ENCODE data around the gene THAP12.

The THAP12 gene

DNA sequence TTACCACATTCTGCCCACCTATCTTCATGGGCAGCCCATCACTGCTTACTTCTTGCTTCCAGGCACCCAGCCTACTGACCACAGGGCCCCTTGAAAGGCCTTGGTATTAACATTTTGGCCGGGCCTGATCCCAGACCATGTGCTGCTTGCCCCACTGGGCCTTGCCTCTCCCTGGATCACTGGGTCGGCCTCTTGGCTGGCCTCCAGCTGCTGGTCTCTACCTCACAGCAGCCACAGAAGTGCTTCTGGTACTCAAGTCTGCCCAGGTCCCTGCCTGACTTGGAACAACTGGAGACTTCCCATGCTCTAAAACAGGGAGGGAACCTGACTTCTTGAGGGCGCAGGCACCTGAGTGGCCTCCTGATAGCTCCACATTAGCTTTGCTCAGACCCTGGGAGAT, 63.6 kb downstream of the THAP12 start:
- no peaks in the 10 kb centered on the region for H3K9me3 ChIP-seq (ENCODE audit: control insufficient read depth, low read length)
- H3K36me3 ChIP-seq (ENCODE audit: control insufficient read depth, insufficient read depth, low read length) = no peaks in the 10 kb centered on the region
- WGBS, 2 experiments (ENCODE audit: insufficient coverage in 2 of 2) = 83 to 85% methylated on average over 3 of the region's 3 CpGs
- no peak overlapping the region for H3K27ac ChIP-seq (ENCODE audit: low read depth, low read length, severe bottlenecking)
- no peak overlapping the region for H3K4me3 ChIP-seq (ENCODE audit: extremely low read depth, insufficient read depth, low read length, poor library complexity, severe bottlenecking)
- H3K4me1 ChIP-seq (ENCODE audit: control insufficient read depth, insufficient read depth, low read length, poor library complexity, severe bottlenecking) = peaks cover 13% of the 10 kb centered on the region

DNA sequence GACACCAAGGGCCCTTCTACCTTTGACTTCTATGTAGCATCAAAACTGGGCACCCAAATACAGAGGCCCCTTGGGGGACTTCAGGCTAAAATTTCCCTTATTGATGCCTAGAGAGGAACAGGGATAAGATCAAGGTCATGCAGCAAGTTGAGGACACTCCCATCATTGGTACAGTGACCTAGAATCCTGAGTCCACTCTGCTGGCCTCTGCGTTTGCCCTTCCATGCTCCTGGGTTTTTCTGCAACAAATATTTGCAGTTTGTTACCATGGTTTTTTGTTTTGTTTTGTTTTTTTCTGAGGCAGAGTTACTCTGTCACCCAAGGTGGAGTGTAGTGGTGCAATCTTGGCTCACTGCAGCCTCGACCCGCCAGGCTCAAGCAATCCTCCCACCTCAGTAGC, 64.2 kb downstream of the THAP12 start:
- H3K9me3 ChIP-seq (ENCODE audit: control insufficient read depth, low read length) = no peaks in the 10 kb centered on the region

DNA sequence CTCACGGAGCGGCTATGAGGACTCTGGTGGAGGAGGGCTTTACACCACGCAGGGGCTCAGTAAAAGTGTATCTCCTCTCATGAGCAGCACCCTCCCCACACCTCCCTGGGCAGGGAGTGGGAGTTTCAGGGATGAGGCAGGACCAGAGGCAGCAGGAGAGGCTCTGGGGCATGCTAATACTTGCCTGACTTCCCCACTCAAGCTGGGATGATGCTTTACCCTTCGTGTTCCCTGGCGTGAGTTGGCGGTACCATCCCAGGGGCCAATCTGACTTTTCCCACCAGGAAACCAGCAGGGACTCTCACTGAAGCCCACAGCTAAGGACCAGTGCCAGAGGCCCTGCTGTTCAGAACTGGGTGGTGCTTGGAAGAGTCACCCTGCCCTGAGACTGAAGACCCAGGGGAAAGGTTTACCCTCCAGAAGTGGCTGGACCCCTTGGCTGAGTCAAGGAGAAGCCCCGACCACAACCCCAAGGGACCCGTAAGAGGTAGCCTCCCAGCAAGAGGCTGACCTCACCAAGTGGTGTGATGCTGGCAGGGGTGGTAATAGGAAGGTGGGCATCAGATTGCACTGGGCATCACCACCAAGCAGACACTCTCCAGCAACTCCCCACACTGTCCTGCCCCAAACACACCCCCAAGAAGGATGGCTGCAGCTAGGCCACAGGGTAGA, 65.6 kb downstream of the THAP12 start:
- WGBS, 2 experiments (ENCODE audit: insufficient coverage in 2 of 2) = 85 to 91% methylated on average over 3 to 4 of the region's 8 CpGs
- Histone ChIP-seq H3K9me3 (ENCODE audit: control insufficient read depth, low read length) (no peaks in the 10 kb centered on the region), H3K27ac (ENCODE audit: low read depth, low read length, severe bottlenecking) (no peak overlapping the region), H3K4me1 (ENCODE audit: control insufficient read depth, insufficient read depth, low read length, poor library complexity, severe bottlenecking) (peaks cover 13% of the 10 kb centered on the region), H3K36me3 (ENCODE audit: control insufficient read depth, insufficient read depth, low read length) (no peaks in the 10 kb centered on the region), H3K4me3 (ENCODE audit: extremely low read depth, insufficient read depth, low read length, poor library complexity, severe bottlenecking) (no peak overlapping the region)

More for the DNA sequence above, 64.2 kb downstream of the THAP12 start:
- Histone ChIP-seq H3K27ac (ENCODE audit: low read depth, low read length, severe bottlenecking) (no peak overlapping the region), H3K4me1 (ENCODE audit: control insufficient read depth, insufficient read depth, low read length, poor library complexity, severe bottlenecking) (peaks cover 13% of the 10 kb centered on the region), H3K4me3 (ENCODE audit: extremely low read depth, insufficient read depth, low read length, poor library complexity, severe bottlenecking) (no peak overlapping the region), H3K36me3 (ENCODE audit: control insufficient read depth, insufficient read depth, low read length) (no peaks in the 10 kb centered on the region)
- WGBS, 2 experiments (ENCODE audit: insufficient coverage in 2 of 2) = 71% methylated on average over 1 of the region's 3 CpGs; no CpG with 5 or more reads in 1 of the 2 experiments

DNA sequence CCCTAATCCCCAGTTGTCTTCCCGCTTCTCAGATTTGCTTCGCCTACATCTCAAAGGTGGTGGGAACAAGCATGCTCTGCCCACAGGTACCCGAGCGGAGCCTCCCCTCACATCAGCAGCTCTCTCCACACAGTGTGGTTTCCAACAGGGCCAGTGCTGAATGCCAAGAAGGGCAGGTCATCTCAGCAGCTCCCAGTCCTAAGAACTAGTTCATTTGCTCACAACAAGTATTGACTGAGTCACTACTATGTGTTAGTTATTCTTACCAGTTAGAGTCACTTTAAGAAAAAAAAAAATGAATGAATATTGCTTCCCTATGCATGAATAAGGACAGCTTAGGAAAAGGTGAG, 66.2 kb downstream of the THAP12 start:
- no peak overlapping the region for H3K4me3 ChIP-seq (ENCODE audit: extremely low read depth, insufficient read depth, low read length, poor library complexity, severe bottlenecking)
- peaks cover 13% of the 10 kb centered on the region for H3K4me1 ChIP-seq (ENCODE audit: control insufficient read depth, insufficient read depth, low read length, poor library complexity, severe bottlenecking)
- no peak overlapping the region for H3K27ac ChIP-seq (ENCODE audit: low read depth, low read length, severe bottlenecking)
- no peaks in the 10 kb centered on the region for H3K36me3 ChIP-seq (ENCODE audit: control insufficient read depth, insufficient read depth, low read length)
- H3K9me3 ChIP-seq (ENCODE audit: control insufficient read depth, low read length) = no peaks in the 10 kb centered on the region
- 83 to 91% methylated on average over 2 to 3 of the region's 4 CpGs for WGBS, 2 experiments (ENCODE audit: insufficient coverage in 2 of 2)

DNA sequence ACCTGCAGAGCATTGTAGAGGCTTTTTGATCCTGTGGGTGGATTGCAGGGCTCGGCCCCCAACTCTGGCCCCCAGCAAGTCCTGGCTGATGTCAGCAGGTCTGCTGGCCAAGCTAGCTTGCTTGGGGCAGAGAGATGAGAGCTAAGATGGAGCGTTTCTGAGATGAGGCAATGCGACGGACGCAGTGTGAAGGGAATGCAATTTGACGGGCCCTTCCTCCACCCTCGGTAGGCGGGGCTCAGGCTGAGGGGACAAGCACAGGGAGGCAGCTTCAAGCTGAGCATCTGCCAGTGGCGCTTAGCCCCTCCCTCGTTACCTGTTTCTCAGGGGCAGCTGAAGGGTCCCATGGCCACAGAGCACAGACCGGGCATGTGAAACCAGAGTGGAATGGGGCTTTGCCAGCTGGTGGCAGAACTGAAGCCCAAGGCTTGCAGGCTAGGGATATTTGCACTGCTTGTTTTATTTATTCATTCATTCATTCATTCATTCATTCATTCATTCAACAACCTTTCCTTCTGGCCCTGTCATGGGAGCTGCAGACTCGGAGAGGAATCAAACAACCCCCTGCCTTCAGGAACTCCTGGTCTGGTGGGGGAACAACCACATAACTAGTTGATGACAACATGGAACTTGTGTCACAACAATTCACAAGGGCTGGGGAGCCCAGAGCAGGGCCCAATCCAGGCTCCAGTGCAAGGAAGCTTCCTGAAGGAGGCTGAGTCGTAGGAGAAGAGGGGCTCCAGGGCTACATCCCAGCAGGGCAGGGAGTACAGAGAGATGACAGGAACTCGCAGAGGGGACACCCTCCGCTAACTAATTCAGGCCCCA, 66.8 kb downstream of the THAP12 start:
- H3K36me3 ChIP-seq (ENCODE audit: control insufficient read depth, insufficient read depth, low read length) = no peaks in the 10 kb centered on the region
- no peak overlapping the region for H3K4me3 ChIP-seq (ENCODE audit: extremely low read depth, insufficient read depth, low read length, poor library complexity, severe bottlenecking)
- no peak overlapping the region for H3K27ac ChIP-seq (ENCODE audit: low read depth, low read length, severe bottlenecking)
- WGBS, 2 experiments (ENCODE audit: insufficient coverage in 2 of 2) = 47 to 50% methylated on average over 15 of the region's 15 CpGs
- no peaks in the 10 kb centered on the region for H3K9me3 ChIP-seq (ENCODE audit: control insufficient read depth, low read length)
- H3K4me1 ChIP-seq (ENCODE audit: control insufficient read depth, insufficient read depth, low read length, poor library complexity, severe bottlenecking) = peaks cover 13% of the 10 kb centered on the region

DNA sequence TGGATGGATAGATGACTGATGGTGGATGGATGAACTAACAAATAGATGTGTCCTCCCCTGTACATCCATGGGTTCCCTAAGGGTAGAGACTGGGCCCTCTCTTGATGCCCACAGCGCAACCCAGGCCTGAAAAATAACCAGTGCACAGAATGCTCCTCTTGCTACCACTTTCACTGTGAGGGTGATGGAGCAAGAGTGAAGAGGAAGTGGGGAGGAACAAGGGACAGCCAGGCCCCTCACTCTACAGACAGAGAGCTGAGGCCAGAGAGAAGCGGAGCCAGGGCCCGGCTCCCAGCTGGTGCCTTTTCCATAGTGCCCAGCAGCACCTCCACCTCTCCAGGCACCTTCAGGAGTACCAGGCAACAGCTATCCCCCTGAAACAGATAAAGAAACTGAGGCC, 67.7 kb downstream of the THAP12 start:
- Histone ChIP-seq H3K4me1 (ENCODE audit: control insufficient read depth, insufficient read depth, low read length, poor library complexity, severe bottlenecking) (peaks cover 13% of the 10 kb centered on the region), H3K4me3 (ENCODE audit: extremely low read depth, insufficient read depth, low read length, poor library complexity, severe bottlenecking) (no peak overlapping the region), H3K9me3 (ENCODE audit: control insufficient read depth, low read length) (no peaks in the 10 kb centered on the region), H3K27ac (ENCODE audit: low read depth, low read length, severe bottlenecking) (no peak overlapping the region), H3K36me3 (ENCODE audit: control insufficient read depth, insufficient read depth, low read length) (no peaks in the 10 kb centered on the region)
- 100% methylated on average over 2 of the region's 3 CpGs; no CpG with 5 or more reads in 1 of the 2 experiments for WGBS, 2 experiments (ENCODE audit: insufficient coverage in 2 of 2)

DNA sequence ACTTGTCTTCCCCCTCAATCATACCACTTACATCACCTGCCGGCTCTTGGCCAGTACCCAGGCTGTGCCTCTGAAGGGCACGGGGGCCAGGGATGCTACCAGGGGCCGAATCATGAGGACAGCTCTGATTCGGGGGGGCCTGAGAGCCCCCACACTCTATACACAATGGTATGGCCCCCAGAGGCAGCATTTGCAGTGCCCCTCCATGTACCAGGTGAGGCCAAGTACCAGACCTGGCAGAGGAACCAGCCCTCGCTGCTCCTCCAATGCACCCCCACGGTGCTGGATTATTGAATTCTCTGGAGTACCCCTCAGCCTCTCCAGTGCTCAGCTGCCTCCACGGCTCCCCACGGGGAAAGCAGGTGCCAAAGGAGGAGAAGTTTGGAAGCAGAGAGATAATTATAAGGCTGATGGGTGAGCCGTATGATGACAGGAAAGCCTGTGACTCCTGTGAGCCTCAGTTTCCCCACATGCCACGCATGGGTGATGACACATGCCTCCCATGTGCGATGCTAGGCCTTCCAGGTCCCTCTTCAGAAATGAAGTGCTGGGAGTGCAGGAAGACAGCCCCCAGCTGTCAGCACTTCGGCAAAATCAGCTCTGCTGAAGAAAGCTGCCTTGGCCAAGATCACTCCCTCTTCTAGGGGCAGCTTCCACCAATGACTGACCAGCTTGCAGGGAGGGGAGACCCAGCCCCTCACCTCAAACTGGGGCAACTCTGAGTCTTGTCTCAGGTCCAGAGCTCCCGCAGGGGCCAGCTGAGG, 69.9 kb downstream of the THAP12 start:
- H3K4me1 ChIP-seq (ENCODE audit: control insufficient read depth, insufficient read depth, low read length, poor library complexity, severe bottlenecking) = peaks cover 15% of the 10 kb centered on the region
- no peak overlapping the region for H3K27ac ChIP-seq (ENCODE audit: low read depth, low read length, severe bottlenecking)
- H3K36me3 ChIP-seq (ENCODE audit: control insufficient read depth, insufficient read depth, low read length) = no peaks in the 10 kb centered on the region
- 80 to 81% methylated on average over 9 to 11 of the region's 13 CpGs for WGBS, 2 experiments (ENCODE audit: insufficient coverage in 2 of 2)
- H3K4me3 ChIP-seq (ENCODE audit: extremely low read depth, insufficient read depth, low read length, poor library complexity, severe bottlenecking) = no peak overlapping the region
- H3K9me3 ChIP-seq (ENCODE audit: control insufficient read depth, low read length) = no peaks in the 10 kb centered on the region

DNA sequence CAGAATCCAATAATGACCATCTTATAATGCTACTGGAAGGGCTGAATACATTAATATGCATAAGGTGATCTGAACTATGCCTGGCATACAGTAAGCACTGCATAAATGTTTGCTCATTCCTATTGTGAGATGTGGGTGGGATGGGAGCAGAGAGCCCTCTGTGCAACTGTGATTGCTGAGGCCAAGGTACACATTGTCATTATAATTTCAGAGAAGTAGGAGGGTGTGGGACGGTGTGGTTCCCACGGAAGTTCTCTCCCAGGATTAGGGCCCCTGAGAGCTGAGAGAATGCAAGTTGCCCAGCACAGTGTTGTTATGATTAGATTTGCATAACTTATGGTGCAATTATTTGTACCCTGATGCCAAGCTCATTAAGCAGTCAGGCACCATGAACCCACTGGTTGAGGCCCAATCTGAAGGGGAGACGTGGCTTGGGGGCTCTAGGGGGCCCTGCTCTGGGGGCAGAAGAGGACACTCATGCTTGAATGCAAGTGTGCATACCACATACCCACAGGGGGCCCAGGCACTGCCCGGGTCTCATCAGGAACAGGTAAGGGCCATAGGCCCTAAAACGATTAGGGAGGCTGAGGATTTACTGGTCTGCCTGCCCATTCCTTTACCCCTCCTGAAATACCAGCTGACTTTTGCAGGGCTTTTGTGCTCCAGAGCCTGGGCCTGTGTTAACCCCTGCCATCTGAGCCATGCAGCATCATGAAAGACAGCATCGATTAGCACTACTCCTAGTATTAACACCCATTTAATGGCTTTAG, 72.8 kb downstream of the THAP12 start:
- Histone ChIP-seq H3K4me1 (ENCODE audit: control insufficient read depth, insufficient read depth, low read length, poor library complexity, severe bottlenecking) (peaks cover 3% of the 10 kb centered on the region), H3K4me3 (ENCODE audit: extremely low read depth, insufficient read depth, low read length, poor library complexity, severe bottlenecking) (no peak overlapping the region), H3K27ac (ENCODE audit: low read depth, low read length, severe bottlenecking) (no peak overlapping the region), H3K36me3 (ENCODE audit: control insufficient read depth, insufficient read depth, low read length) (no peaks in the 10 kb centered on the region), H3K9me3 (ENCODE audit: control insufficient read depth, low read length) (no peaks in the 10 kb centered on the region)
- WGBS, 2 experiments (ENCODE audit: insufficient coverage in 2 of 2) = 62 to 75% methylated on average over 2 to 5 of the region's 6 CpGs

DNA sequence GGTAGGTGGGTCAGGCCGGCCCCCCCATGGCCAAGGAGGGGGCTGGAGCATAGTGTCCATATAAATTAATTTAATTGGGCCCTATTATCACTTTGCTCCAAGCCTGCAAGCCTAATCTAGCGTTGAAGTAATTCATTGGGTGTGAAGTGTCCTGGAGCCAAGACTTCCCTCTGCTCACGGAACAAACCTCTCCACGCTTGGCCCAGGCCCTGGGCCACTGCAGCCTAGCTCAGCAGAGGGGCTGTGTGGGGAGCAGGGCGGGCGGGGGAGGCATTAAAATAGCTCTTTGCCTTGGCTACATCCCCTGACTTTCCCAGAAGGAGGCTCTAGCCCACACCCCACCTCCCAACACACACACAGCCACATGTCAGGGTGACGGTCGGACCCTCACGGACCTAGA, 73.5 kb downstream of the THAP12 start:
- peaks cover 3% of the 10 kb centered on the region for H3K4me1 ChIP-seq (ENCODE audit: control insufficient read depth, insufficient read depth, low read length, poor library complexity, severe bottlenecking)
- H3K27ac ChIP-seq (ENCODE audit: low read depth, low read length, severe bottlenecking) = no peak overlapping the region
- H3K36me3 ChIP-seq (ENCODE audit: control insufficient read depth, insufficient read depth, low read length) = no peaks in the 10 kb centered on the region
- H3K9me3 ChIP-seq (ENCODE audit: control insufficient read depth, low read length) = no peaks in the 10 kb centered on the region
- no peak overlapping the region for H3K4me3 ChIP-seq (ENCODE audit: extremely low read depth, insufficient read depth, low read length, poor library complexity, severe bottlenecking)
- WGBS, 2 experiments (ENCODE audit: insufficient coverage in 2 of 2) = 89 to 90% methylated on average over 5 to 7 of the region's 9 CpGs

DNA sequence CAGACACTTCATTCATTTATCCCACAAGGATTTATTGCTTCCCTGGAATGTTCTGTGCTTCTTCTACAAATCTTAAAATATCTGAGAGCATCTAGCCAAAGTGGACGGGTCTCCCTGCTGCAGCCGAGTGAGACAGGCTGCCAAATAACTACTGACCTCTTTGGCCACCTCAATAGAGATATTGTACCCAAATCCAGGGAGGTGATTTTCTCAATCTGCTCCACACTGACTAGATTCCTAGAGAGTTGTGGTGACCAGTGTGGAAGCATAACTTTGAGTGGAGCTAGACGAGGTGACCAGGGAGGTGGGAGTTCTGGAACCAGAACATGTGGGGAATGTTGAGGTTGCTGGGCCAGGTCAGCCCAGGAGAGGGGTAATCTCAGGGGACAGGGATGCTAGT, 77.5 kb downstream of the THAP12 start:
- no peaks in the 10 kb centered on the region for H3K9me3 ChIP-seq (ENCODE audit: control insufficient read depth, low read length)
- no peak overlapping the region for H3K27ac ChIP-seq (ENCODE audit: low read depth, low read length, severe bottlenecking)
- WGBS, 2 experiments (ENCODE audit: insufficient coverage in 2 of 2) = 79 to 90% methylated on average over 2 of the region's 3 CpGs
- H3K4me1 ChIP-seq (ENCODE audit: control insufficient read depth, insufficient read depth, low read length, poor library complexity, severe bottlenecking) = peaks cover 3% of the 10 kb centered on the region
- H3K4me3 ChIP-seq (ENCODE audit: extremely low read depth, insufficient read depth, low read length, poor library complexity, severe bottlenecking) = no peak overlapping the region
- no peaks in the 10 kb centered on the region for H3K36me3 ChIP-seq (ENCODE audit: control insufficient read depth, insufficient read depth, low read length)
